A549 (cell line): Measurements from ENCODE around the gene MAP3K13. TPM values are rescaled to one million over a fixed set of nuclear protein-coding genes. Genes with fewer than 3 reads are reported as not detected.

Source experiments
- ATAC-seq, 2 experiments: fragments of 200-7000 bp in 1 of 2; fragments of >200 bp in 1 of 2; cut with Nextera tagmentation in 1 of 2; cut with Tn5 transposase in 1 of 2; 3 replicates each; pipeline versions ENCODE4 v1.8.0 to v1.9.1; 2018 to 2020; ENCODE audit warnings: mild to moderate bottlenecking in 1 of 2, moderate library complexity in 1 of 2
- CTCF ChIA-PET: fragments of 300-600 bp; sonication (Branson Sonifier 250); formaldehyde crosslinking; extraction: SDS; loops from one replicate; lab custom pipeline; 2021; ENCODE audit warnings: antibody characterized with exemption, inconsistent platforms; lab: Yijun Ruan, JAX
- POLR2A ChIA-PET: fragments of 350-600 bp; formaldehyde crosslinking; extraction: SDS; loops from one replicate; lab custom pipeline; 2021; ENCODE audit warnings: antibody characterized with exemption, inconsistent platforms; lab: Yijun Ruan, JAX
- DNase-seq, 2 experiments: peaks; one replicate each; pipeline versions ENCODE4 v3.0.0 to v3.0.0-alpha.2; 2011 to 2016; ENCODE audit warnings: low read depth in 1 of 2, low spot score in 1 of 2
- FAIRE-seq: peaks from 2 replicates; lab custom pipeline; 2011; peaks lifted over from hg19 to GRCh38; lab: Jason Lieb, UNC
- H3K27ac ChIP-seq, 2 experiments: fragments of >200 bp; sonication (Bioruptor Twin); formaldehyde crosslinking; 3 replicates each; pipeline ENCODE4 v1.5.1; 2016 to 2017
- H3K4me1 ChIP-seq: fragments of >200 bp; sonication (Bioruptor Twin); formaldehyde crosslinking; 3 replicates; pipeline ENCODE4 v1.6.1; 2016
- H3K4me2 ChIP-seq: fragments of >200 bp; sonication (Bioruptor Twin); formaldehyde crosslinking; 3 replicates; pipeline ENCODE4 v1.6.1; 2016
- H3K4me3 ChIP-seq: fragments of >200 bp; sonication (Bioruptor Twin); formaldehyde crosslinking; 3 replicates; pipeline ENCODE4 v1.5.1; 2016
- H3K9me3 ChIP-seq: fragments of >200 bp; sonication (Bioruptor Twin); formaldehyde crosslinking; 3 replicates; pipeline ENCODE4 v1.6.1; 2016
- BHLHE40 ChIP-seq: IDR thresholded peaks from 2 replicates; pipeline ENCODE4 v1.6.1; 2012; ENCODE audit warnings: low read depth, low read length, inconsistent platforms
- CEBPB ChIP-seq, 2 experiments: fragments of >200 bp in 1 of 2; sonication (Bioruptor Twin) in 1 of 2; formaldehyde crosslinking in 1 of 2; IDR thresholded peaks; 2 replicates each; pipeline ENCODE4 v1.6.1; 2012 to 2016
- EHMT2 ChIP-seq: fragments of 200-600 bp; sonication (generic); IDR thresholded peaks from 2 replicates; pipeline ENCODE4 v1.6.1; 2016; ENCODE audit warnings: antibody characterized with exemption, low read depth, mild to moderate bottlenecking, moderate library complexity
- EP300 ChIP-seq, 2 experiments: fragments of >200 bp; sonication (Bioruptor Twin); formaldehyde crosslinking; IDR thresholded peaks; 2 replicates in 1 of 2; 3 replicates in 1 of 2; pipeline ENCODE4 v1.6.1; 2016 to 2017
- FOSL2 ChIP-seq, 2 experiments: fragments of 450-650 bp in 1 of 2; fragments of >200 bp in 1 of 2; sonication (Bioruptor Twin) in 1 of 2; formaldehyde crosslinking; IDR thresholded peaks; 2 replicates each; pipeline versions ENCODE4 v1.5.0 to v1.6.1; 2016 to 2020; ENCODE audit warnings: mild to moderate bottlenecking in 1 of 2, moderate library complexity in 1 of 2
- GATA3 ChIP-seq: IDR thresholded peaks from 2 replicates; pipeline ENCODE4 v1.6.1; 2012; ENCODE audit warnings: borderline replicate concordance
- HDAC2 ChIP-seq: fragments of 200-600 bp; sonication (generic); IDR thresholded peaks from 2 replicates; pipeline ENCODE4 v1.6.1; 2016
- HOXB13 ChIP-seq: fragments of 250-450 bp; sonication (Bioruptor Pico); IDR thresholded peaks from 2 replicates; pipeline ENCODE4 v1.5.0; 2020; ENCODE audit warnings: low read depth, mild to moderate bottlenecking, moderate library complexity
- JUN ChIP-seq, 2 experiments: fragments of >200 bp; sonication (Bioruptor Twin); formaldehyde crosslinking; IDR thresholded peaks; 2 replicates in 1 of 2; 3 replicates in 1 of 2; pipeline ENCODE4 v1.6.1; 2016 to 2017
- JUNB ChIP-seq: fragments of >200 bp; sonication (Bioruptor Twin); formaldehyde crosslinking; IDR thresholded peaks from 2 replicates; pipeline ENCODE4 v1.6.1; 2016
- KDM1A ChIP-seq: fragments of 200-600 bp; sonication (generic); IDR thresholded peaks from 2 replicates; pipeline ENCODE4 v1.6.1; 2016; ENCODE audit warnings: low read depth, mild to moderate bottlenecking
- MAFK ChIP-seq: fragments of 450-650 bp; IDR thresholded peaks from 2 replicates; pipeline ENCODE4 v1.6.1; 2014; ENCODE audit not compliant: partially characterized antibody
- POLR2A ChIP-seq: IDR thresholded peaks from 2 replicates; pipeline ENCODE4 v1.6.1; 2012; ENCODE audit warnings: mild to moderate bottlenecking, low read length
- POLR2AphosphoS2 ChIP-seq: conservative IDR thresholded peaks from 2 replicates; pipeline ENCODE4 v1.6.1; 2012; ENCODE audit warnings: low read length, improper control_type of control experiment, inconsistent platforms
- RAD21 ChIP-seq, 2 experiments: fragments of >200 bp in 1 of 2; sonication (Bioruptor Twin) in 1 of 2; formaldehyde crosslinking in 1 of 2; IDR thresholded peaks in 1 of 2; conservative IDR thresholded peaks in 1 of 2; 2 replicates in 1 of 2; 3 replicates in 1 of 2; pipeline ENCODE4 v1.6.1; 2012 to 2018; ENCODE audit warnings: inconsistent platforms in 1 of 2
- RARB ChIP-seq: fragments of 250-450 bp; sonication (Bioruptor Pico); IDR thresholded peaks from 2 replicates; pipeline ENCODE4 v1.8.0; 2021; ENCODE audit warnings: mild to moderate bottlenecking, moderate library complexity
- RCOR1 ChIP-seq: fragments of 150-350 bp; IDR thresholded peaks from 2 replicates; pipeline ENCODE4 v1.6.1; 2014; ENCODE audit warnings: antibody characterized with exemption, low read length, low read depth
- TFCP2L1 ChIP-seq: fragments of 250-450 bp; sonication (Bioruptor Pico); IDR thresholded peaks from 2 replicates; pipeline ENCODE4 v1.5.0; 2021; ENCODE audit warnings: mild to moderate bottlenecking
- ZC3H11A ChIP-seq: fragments of 450-650 bp; IDR thresholded peaks from 2 replicates; pipeline ENCODE4 v1.6.1; 2014; ENCODE audit warnings: antibody characterized with exemption, mild to moderate bottlenecking
- ZSCAN20 ChIP-seq: fragments of 250-450 bp; sonication (Bioruptor Pico); IDR thresholded peaks from 2 replicates; pipeline ENCODE4 v1.8.0; 2022; ENCODE audit warnings: mild to moderate bottlenecking, moderate library complexity
- polyA plus RNA-seq, 4 experiments: library from polyadenylated mRNA; depleted of rRNA in 3 of 4; stranded (reverse); fragments of >200 nt; fragmentation: RNase III in 1 of 4; extraction: RNeasy Plus Mini Kit Qiagen cat#74134 plus additional on column Dnase treatment in 1 of 4; gene quantifications; 2 replicates in 3 of 4; 3 replicates in 1 of 4; pipeline ENCODE4 v1.2.3, GENCODE V29; 2011 to 2017
- TF ChIP-seq, protein P1 (sequence below): IDR thresholded peaks from 2 replicates; pipeline ENCODE4 v1.6.1; 2012
- TF ChIP-seq, protein P2 (sequence below): fragments of 150-350 bp; IDR thresholded peaks from 2 replicates; pipeline ENCODE4 v1.6.1; 2014; ENCODE audit warnings: low read depth, mild to moderate bottlenecking, low read length
- TF ChIP-seq, protein P3 (sequence below): fragments of >200 bp; sonication (Bioruptor Twin); formaldehyde crosslinking; IDR thresholded peaks from 3 replicates; pipeline ENCODE4 v1.5.1; 2016
- TF ChIP-seq, protein P4 (sequence below): fragments of 250-450 bp; sonication (Bioruptor Pico); IDR thresholded peaks from 2 replicates; pipeline ENCODE4 v1.5.0; 2020; ENCODE audit warnings: low read depth, mild to moderate bottlenecking, moderate library complexity
- TF ChIP-seq, protein P5 (sequence below): IDR thresholded peaks from 2 replicates; pipeline ENCODE4 v1.6.1; 2012; ENCODE audit warnings: low read depth, borderline replicate concordance
- TF ChIP-seq, protein P6 (sequence below): IDR thresholded peaks from 2 replicates; pipeline ENCODE4 v1.6.1; 2012

The MAP3K13 gene
- polyA plus RNA-seq, 2 of the 4 experiments (the other 2 are of a cell fraction) = 15.8 to 23.2 TPM

DNA sequence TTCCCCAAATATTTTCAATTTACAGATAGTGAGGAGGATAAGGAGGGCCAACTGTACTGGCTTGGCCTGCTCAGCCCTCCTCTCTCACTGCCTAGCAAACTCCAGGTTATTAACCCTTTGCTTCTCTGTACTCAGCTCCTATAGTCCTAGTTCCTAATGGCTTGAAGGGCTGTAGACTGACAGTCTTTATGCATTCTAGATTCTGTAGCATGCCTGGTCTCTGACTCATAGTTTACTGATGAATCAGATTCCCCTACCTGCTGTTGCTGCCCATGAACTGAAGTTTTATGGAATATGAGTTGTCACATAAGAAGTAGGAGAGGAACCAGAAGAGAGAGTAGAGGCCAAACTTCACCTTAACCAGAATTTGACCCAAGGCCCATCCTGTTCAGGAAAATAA is 27.1 kb upstream of the MAP3K13 start:
- Histone ChIP-seq H3K4me3 (no peak overlapping the region), H3K9me3 (no peaks in the 10 kb centered on the region), H3K4me1 (peaks cover 75% of the 10 kb centered on the region), H3K27ac (peak overlapping the region; percentile 77 to 83), H3K4me2 (peak overlapping the region; percentile 64)
- ChIA-PET POLR2A (interaction anchor here (1.1 kb wide), 1 partner anchor 19 kb away, joined by 3 read pairs; no protein-coding TSS in a partner anchor), CTCF (no interaction called here)
- FAIRE-seq (peak; percentile 59), DNase-seq (peak; percentile 54 to 80), ATAC-seq (peak; percentile 78 to 82; a peak in 5 of 6 replicates)
- TF ChIP-seq, protein P1, sequence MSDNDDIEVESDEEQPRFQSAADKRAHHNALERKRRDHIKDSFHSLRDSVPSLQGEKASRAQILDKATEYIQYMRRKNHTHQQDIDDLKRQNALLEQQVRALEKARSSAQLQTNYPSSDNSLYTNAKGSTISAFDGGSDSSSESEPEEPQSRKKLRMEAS = peak; percentile 50; the same call in 1 of the 2 replicates
- TF ChIP-seq RCOR1 (no peak), JUNB (peak; percentile 85), EHMT2 (no peak), KDM1A (no peak), RARB (CRISPR knock-in tag) (no peak), EP300 (IDR thresholded peaks at IDR 0.05) (no peak), CEBPB (IDR thresholded peaks at IDR 0.05) (peak in 1 of 2 experiments; percentile 38; a peak in 1 of 4 replicates), FOSL2 (IDR thresholded peaks at IDR 0.05) (peak; percentile 81), FOSL2 (CRISPR knock-in tag; IDR thresholded peaks at IDR 0.05) (peak; percentile 93), TFCP2L1 (CRISPR knock-in tag) (no peak), HOXB13 (CRISPR knock-in tag) (no peak), POLR2AphosphoS2 (no peak), POLR2A (no peak), JUN (IDR thresholded peaks at IDR 0.05) (0 out of 5 replicates have a peak, but pooled peaks of 1 of the 2 experiments have one; percentile 33), HDAC2 (no peak), ZC3H11A (no peak), RAD21 (conservative IDR thresholded peaks at IDR 0.05 in 1 of 2, IDR thresholded peaks at IDR 0.05 in 1 of 2) (peak in 1 of 2 experiments; percentile 12; a peak in 1 of 5 replicates), GATA3 (peak; percentile 79; the same call in 1 of the 2 replicates), BHLHE40 (no peak), MAFK (no peak), ZSCAN20 (CRISPR knock-in tag) (0 out of 2 replicates have a peak, but pooled peaks have one; percentile 40)
- TF ChIP-seq, protein P2, sequence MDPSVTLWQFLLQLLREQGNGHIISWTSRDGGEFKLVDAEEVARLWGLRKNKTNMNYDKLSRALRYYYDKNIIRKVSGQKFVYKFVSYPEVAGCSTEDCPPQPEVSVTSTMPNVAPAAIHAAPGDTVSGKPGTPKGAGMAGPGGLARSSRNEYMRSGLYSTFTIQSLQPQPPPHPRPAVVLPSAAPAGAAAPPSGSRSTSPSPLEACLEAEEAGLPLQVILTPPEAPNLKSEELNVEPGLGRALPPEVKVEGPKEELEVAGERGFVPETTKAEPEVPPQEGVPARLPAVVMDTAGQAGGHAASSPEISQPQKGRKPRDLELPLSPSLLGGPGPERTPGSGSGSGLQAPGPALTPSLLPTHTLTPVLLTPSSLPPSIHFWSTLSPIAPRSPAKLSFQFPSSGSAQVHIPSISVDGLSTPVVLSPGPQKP = no peak
- TF ChIP-seq, protein P3, sequence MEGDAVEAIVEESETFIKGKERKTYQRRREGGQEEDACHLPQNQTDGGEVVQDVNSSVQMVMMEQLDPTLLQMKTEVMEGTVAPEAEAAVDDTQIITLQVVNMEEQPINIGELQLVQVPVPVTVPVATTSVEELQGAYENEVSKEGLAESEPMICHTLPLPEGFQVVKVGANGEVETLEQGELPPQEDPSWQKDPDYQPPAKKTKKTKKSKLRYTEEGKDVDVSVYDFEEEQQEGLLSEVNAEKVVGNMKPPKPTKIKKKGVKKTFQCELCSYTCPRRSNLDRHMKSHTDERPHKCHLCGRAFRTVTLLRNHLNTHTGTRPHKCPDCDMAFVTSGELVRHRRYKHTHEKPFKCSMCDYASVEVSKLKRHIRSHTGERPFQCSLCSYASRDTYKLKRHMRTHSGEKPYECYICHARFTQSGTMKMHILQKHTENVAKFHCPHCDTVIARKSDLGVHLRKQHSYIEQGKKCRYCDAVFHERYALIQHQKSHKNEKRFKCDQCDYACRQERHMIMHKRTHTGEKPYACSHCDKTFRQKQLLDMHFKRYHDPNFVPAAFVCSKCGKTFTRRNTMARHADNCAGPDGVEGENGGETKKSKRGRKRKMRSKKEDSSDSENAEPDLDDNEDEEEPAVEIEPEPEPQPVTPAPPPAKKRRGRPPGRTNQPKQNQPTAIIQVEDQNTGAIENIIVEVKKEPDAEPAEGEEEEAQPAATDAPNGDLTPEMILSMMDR = no peak
- TF ChIP-seq, protein P4, sequence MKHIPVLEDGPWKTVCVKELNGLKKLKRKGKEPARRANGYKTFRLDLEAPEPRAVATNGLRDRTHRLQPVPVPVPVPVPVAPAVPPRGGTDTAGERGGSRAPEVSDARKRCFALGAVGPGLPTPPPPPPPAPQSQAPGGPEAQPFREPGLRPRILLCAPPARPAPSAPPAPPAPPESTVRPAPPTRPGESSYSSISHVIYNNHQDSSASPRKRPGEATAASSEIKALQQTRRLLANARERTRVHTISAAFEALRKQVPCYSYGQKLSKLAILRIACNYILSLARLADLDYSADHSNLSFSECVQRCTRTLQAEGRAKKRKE (CRISPR knock-in tag) = no peak
- TF ChIP-seq, protein P5, sequence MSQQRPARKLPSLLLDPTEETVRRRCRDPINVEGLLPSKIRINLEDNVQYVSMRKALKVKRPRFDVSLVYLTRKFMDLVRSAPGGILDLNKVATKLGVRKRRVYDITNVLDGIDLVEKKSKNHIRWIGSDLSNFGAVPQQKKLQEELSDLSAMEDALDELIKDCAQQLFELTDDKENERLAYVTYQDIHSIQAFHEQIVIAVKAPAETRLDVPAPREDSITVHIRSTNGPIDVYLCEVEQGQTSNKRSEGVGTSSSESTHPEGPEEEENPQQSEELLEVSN = no peak
- TF ChIP-seq, protein P6, sequence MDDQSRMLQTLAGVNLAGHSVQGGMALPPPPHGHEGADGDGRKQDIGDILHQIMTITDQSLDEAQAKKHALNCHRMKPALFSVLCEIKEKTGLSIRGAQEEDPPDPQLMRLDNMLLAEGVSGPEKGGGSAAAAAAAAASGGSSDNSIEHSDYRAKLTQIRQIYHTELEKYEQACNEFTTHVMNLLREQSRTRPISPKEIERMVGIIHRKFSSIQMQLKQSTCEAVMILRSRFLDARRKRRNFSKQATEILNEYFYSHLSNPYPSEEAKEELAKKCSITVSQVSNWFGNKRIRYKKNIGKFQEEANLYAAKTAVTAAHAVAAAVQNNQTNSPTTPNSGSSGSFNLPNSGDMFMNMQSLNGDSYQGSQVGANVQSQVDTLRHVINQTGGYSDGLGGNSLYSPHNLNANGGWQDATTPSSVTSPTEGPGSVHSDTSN = no peak
